ENCODE data around the gene ZBTB37.
"Not testable (repeated sequence)": the region's sequence is repeated elsewhere in the genome, so short reads cannot be mapped to it uniquely, and the experiment has no call there.

Gene ZBTB37

DNA sequence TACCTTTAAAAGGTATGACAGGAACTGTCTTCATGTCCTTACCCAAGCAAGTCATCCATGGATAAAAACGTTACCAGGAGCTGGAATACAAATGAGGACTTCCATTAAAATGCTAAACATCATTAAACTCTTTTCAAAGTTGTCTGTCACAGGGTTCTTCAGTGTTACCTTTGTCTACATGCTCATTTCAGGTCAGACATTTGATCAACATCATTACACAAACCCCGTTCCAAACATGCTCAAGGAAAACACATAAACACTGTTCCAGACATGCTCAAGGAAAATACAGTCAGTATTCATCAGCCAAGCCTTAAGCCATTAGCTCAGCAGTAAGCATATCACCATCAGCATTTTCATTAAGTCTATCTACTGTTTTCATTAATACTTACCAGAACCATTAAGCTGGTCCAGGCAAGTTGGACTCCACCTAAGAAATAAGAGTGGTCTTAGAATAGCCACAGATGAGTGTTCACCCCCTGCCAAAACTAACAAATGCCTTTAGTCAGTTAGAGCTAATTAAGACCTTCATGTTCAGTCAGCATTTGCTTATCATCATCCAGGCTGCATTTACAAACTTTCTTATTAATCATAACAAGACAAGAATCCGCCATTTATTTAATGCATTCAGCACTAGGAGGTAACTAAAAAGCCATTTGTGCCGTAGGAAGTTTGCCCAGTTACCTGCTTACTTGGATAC lies 2.6 kb upstream of the ZBTB37 start:
- no peak for DNase-seq

DNA sequence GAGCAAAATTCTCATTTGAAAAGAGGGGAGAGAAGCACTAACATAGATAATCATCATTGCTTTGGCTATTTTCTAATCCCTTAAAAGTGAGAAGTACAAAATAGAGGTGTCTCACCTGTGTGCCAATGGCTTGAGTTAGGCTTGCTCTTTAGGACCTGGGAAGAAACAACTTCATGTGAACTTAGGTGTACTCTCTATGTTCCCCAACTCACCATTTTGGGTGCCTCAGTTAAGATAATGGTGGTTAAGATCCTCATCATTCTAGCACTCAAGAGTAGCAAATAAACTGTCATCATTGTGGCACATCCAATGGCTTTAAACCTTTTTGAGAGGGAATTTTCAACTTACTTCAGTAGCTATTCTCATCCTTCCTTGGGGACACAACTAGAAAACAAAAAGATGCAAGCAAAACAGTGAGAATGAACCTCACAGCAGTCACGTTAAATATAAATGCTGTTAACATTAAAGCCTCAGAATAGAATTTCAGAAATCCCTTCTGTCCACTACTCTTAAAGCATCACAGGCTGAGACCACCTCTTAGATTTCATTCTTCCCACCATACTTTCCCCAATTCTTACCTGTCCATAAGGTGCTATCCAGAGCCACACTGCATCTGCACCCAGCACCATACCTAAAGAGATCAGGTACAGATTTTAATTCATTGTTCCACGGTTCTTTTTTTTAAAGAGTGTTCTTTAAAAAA lies 1.6 kb upstream of the ZBTB37 start:
- no peak for DNase-seq

DNA sequence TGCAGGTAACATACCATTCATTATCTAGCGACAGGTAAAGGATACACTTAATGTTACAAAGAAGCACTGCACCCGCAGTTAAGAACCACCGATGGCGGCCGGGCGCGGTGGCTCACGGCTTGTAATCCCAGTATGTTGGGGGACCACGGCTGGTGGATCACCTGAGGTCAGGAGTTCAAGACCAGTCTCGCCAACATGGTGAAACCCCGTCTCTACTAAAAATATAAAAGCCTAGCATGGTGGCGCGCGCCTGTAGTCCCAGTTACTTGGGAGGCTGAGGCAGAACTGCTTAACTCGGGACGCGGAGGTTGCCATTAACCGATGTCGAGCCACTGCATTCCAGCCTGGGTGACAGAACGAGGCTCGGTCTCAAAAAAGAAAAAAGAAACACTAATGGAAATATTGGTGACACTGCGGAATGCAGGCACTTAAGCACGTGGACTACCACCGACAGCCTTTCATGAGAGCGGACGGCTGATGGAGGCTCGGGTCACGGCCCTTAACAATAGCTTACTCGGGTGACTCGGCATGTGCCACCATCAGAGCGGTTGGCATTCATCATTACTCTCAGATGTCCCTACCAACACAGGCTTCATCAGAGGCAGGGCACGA lies 933 bp upstream of the ZBTB37 start:
- DNase-seq, result no peak

DNA sequence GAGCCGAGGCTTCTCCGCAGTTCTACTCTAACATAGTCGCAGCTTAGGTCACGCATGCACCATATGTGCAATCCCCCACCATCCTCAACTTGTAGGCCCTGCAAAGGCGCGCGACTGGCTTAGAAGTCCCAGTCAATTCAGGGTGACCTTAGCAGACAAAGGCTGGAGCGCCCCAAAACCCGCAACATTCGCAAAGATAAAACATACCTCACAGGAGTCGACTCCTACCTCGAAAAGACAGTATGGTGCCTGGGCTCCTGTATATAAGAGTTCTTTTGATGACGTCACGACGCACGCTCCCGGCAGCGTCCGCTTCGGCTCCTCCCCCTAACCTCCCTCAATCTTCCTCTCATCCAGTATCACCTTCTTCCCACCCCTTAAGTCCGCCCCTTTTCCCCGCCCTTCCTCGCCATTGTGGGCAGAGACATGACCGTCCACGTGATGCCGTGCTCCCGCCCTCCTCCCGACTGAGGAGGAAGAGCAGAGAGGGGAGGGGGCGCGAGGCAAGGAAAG lies 371 bp upstream of the ZBTB37 start, which contains the start of gene GAS5:
TSS of gene GAS5 (minus strand) at position 237 of the 513 bp plus-strand sequence.
- DNase-seq, result peak; percentile 92

DNA sequence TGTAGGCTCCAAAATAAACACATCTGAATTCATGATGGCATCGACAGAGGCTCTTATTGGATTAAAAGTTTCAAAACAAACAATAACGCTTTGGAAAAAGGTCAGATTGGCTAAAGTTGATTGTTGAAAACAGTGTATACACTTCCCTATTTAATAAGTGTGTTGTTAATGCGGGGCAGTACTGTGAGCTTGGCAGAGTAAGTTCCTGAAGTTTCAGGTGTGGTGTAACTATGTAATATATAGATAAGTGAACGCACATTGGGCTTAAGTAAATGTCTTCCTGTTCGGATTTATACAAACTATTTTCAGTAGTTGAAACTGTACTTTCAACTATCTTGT lies 810 bp downstream of the ZBTB37 start:
- no peak for DNase-seq

DNA sequence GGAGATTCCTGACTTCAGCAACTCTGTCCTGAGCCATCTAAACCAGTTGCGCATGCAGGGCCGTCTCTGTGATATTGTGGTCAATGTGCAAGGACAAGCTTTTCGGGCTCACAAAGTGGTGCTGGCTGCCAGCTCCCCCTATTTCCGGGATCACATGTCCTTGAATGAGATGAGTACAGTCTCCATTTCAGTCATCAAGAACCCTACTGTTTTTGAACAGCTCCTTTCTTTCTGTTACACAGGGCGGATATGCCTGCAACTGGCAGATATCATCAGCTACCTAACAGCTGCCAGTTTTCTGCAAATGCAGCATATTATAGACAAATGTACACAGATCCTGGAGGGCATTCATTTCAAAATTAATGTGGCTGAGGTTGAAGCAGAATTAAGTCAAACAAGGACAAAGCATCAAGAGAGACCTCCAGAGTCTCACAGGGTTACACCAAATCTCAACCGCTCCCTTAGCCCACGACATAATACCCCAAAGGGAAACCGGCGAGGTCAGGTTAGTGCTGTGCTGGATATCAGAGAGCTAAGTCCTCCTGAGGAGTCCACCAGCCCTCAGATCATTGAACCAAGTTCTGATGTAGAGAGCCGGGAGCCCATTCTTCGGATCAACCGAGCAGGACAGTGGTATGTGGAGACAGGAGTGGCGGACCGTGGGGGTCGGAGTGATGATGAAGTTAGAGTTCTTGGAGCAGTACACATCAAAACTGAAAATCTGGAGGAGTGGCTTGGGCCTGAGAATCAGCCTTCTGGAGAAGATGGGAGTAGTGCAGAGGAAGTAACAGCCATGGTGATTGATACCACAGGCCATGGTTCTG lies 2.3 kb downstream of the ZBTB37 start:
- peak; percentile 0 for DNase-seq

DNA sequence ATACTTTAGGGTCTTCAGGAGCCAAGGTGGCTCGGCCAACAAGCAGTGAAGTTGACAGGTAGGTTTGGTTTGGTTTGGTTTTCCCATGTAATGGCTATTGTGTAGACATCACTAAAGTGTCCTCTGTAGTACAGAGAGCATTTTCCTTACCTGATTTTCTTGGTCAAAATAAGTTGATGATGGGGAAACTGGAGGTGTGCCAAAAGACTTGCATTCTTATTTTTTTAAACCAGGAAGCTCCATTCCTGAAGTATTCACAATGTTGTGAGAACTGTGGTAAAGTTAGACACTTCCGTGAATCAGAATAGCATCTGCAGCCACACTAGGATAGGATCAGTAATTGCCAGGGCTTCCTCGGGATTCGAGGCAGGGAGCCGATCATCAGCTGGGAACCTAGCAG lies 2.9 kb downstream of the ZBTB37 start:
- DNase-seq, result no peak

DNA sequence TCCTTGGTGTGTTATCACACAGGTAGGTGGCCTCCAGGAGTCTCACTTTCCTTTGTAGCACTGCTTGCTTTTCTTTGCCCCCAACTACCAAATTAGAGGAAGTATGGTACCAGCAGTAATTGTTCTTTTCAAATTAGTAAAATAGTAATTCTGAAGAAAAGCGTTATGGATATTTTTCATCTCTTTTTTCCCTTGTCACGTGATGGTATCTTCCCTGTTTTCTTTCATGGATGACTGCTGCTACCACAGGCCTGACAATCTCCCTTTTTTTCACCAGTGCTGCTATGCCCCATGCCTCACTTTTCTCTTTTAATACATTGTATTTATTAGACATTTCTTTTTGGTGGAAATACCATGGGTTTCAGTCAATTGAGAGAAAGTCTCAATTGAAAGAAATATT lies 3.3 kb downstream of the ZBTB37 start:
- DNase-seq, result no peak

DNA sequence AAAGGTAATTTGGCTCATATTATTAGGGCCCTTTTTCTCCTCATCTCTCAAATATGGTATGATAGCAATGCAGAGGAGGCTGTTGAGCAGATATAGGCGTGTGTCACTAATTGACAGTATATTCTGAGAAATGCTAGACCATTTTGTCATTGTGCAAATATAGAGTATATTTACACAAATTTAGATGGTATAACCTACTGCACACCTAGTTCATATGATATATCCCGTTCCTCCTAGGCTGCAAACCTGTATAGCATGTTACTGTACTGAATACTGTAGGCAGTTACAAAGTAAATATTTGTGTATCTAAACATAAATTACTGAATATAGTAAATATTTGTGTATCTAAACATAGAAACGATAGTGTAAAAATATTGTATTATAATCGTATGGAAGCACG lies 8.6 kb downstream of the ZBTB37 start:
- DNase-seq, result no peak

DNA sequence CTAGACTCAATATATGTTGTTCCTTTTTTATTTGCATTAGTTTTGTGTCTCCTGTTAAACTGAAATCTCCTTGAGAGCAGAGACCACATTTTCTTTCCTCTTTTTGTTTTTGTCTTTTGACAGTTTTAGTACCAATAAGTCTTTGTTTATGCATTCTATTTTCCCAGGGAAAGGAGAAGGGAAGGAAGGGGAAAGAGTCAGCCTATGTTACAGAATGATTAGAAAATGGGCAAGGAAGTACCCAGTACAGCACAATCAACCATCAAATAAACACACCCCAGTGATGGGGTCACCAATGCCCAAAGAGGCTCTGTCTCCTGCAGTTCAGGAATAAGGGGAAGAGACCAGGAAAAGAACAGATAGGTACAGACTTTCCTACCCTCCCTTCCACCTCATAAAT lies 10.1 kb downstream of the ZBTB37 start:
- no peak for DNase-seq

DNA sequence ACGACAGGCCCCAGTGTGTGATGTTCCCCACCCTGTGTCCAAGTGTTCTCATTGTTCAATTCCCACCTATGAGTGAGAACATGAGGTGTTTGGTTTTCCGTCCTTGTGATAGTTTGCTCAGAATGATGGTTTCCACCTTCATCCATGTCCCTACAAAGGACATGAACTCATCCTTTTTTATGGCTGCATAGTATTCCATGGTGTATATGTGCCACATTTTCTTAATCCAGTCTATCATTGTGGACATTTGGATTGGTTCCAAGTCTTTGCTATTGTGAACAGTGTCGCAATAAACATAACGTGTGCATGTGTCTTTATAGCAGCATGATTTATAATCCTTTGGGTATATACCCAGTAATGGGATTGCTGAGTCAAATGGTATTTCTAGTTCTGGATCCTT lies 12.9 kb downstream of the ZBTB37 start:
- not testable (repeated sequence) for DNase-seq

DNA sequence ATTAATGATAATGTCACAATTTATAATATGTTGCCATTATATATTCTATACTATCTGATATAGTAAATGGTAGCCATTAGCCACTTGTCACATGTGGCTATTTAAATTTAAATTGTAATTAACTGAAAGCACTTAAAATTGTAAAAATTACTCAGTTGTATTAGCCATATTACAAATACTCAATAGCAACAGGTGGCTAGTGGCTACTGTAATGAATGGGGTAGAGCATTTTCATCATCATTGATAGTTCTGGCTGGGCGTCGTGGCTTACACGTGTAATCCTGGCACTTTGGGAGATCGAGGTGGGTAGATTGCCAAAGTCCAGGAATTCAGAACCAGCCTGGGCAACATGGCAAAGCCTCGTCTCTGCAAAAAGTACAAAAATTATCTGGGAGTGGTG lies 16.5 kb downstream of the ZBTB37 start:
- DNase-seq, result no peak

DNA sequence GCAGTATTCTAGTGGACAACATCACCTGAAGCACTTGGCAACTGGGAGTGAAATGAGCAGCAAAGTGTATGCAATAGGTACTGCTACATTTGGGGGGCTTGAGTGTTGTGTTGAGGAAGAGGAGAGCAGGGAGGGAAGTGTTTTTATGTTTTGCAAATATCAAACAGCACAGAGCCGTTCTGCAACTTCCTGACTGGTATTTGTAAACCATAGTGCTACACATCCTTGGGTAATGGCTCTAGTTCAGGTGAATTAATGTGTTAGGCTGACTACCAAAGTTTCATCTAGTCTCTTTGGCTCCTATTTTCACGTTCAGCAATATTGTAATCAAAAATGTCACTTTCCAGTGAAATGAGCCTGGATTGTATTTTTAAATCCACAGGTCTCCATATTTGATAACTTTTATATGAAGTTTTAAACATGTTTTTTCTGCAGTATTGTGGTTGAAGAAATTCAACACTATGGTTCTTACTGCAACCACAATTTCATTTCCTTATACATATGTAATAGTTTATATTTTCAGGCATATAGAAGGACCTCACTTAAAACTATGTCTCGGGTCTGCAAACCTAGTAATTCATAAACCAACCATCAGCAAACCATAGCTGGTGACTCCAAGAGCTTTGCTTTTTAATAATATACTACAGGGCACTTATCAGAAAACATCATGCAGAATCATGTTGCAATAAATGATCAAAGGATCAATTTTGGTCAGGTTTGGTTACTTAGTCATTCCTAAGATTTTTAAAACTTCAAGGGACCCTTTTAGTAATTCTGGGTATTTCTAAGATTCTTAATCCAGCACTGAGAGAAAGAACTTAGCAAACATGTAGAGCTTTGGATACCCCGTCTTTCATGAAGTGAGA lies 18.8 kb downstream of the ZBTB37 start:
- no peak for DNase-seq

DNA sequence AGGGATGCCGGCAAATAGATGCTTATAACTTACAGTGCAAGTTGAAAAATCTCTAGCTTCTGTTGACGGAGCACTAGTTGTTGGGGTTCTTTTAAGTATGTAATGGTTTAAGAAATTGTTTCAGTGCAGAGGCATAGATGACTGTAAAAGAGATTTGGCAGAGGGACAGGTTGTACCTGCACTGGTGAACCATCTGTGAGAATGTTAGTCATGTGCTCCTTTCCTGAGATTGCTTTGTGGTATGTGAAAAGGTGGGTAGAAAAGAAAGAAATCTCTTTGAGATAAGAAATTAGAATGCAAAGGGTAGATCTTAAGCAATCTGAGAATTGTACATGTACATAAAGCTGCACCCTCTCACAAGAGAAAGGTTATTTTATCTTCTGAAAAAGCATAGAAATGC lies 19.4 kb downstream of the ZBTB37 start:
- DNase-seq, result no peak

DNA sequence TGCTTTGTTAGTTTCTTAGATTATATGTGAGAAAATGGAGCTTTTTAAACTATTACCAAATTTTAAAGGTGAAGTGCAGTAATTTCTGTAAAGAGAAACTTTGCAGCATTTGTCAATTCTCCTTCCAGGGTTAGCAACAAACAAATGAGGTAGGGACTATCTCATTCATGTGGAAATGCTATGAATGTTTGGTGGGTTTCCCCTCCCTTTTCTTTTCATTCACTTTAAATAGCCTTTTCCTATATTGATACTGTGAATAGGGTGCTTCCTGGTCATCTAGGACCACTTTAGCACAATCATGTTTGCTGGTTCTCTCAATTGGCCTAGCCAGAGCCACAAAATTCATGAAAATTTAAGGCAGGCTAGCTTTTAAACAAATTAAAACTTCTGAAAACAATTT lies 20.6 kb downstream of the ZBTB37 start:
- DNase-seq, result no peak

DNA sequence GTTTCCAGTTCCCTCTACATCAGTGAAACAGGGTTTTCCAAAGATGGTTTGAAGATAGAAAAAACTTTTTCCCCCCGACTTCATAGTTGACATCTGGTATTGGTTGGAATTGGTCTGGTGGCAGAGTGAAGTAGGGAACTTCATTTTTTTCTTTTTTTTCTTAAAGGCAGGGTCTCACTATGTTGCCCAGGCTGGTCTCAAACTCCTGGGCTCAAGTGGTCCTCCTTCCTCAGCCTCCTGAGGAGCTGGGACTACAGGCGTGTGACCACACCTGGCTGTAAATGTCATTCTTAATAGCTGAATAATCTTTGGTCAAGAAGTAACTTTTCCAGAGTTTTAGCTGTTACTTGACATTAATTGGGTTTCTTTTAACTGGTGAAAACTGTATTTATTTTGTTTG lies 21.7 kb downstream of the ZBTB37 start:
- no peak for DNase-seq

DNA sequence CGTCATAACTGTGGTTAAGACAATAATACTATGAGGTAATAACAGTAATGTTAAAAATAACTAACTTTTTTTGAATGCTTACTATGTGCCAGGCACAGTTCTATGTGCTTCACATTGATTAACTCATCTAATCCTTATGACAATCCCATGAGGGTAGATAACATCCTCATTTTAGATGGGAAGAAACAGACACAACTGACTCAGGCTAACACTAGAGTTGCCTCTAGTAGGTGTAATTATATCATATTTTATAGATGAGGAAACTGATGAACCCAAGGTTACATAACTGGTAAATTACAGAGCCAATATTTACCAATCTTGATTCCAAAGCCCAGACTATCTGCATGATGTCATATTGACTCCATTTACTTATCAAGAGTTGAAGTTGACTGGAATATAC lies 25.4 kb downstream of the ZBTB37 start:
- no peak for DNase-seq

DNA sequence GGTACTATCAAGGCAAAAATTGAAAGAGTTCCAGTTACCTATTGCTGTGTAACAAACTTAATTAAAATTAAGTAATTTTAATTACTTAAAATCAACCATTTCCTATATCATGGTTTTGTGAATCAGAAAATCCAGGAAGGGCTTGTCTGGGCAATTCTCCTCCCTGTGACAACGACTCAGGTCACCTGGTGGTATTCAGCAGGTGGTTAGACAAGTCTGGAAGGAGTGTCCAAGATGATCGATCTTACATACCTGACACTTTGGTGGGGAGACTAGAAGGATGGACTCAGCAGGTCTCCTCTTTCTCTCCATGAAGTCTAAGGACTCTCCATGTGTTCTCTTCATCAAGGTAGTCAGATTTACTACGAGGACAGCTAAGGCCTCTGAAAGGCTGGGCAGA lies 26.0 kb downstream of the ZBTB37 start:
- DNase-seq, result no peak

DNA sequence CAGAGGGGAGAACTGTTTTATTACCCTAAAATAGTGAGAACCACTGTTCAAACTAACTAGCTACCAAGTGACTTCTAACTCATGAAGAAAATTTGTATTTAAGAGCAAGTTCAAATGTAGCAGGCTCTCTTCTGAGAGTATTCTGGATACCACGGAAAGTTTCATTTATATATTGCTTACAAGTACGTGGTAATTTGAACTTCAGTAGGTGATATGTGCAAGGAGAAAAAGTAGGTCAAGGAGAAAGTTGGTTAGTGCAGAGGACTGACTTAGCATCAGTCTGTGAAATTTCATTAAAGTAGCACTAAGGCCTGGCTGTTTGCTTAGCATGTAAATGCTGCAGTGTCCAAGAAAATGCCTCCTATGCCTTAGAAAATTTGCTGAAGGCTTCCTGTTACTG lies 32.2 kb downstream of the ZBTB37 start:
- DNase-seq, result no peak

DNA sequence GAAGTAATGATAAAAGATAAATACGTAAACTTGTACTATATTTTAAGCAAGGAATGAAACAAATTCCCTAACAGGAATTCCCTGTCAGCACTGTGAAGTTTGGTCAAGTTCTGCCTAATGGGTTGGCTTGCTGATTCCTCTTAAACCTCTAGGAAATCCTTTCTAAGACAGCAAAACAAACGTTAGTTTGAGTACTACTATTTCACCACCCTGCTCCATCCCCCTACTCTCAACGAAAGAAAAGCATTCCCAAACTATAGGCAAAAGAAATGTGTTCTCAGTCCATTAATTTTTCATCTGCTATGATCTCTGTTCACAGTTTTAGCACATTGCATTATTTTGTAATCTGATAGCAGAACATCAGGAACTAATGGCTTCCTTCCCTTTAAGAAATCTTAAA lies 32.8 kb downstream of the ZBTB37 start:
- DNase-seq, result no peak

DNA sequence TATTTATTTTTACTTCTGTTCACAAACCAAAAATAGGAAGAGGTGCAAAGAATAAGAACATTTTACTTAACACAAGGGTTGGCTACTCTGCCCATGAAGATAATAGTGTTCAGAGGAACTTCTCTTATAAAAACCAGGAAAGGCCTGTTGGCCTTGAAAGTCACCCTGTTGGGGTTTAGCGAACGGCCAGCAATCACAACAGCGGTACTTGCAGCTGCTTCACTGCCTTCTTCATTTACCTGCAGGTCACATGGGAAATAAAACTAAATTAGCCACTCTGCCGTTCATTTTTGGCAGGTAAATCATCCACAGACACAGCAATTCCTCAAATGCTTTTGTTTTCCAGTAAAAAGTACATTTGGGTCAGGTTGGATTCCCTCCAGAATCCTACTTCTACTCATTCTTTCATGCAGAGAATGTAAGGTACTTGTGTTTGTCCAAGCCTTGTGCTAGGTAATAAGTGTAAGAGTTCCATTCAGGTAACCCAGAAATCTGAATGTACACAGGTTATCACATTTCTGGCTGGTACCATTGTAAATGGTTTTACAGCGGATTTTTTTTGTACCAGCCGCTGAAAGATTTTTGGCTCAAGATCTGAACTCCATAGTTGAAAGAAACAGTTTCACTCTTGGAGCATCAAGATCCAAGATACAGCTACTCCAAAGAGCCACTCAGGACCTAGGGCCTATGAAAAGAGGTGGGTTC lies 35.8 kb downstream of the ZBTB37 start:
- no peak for DNase-seq

DNA sequence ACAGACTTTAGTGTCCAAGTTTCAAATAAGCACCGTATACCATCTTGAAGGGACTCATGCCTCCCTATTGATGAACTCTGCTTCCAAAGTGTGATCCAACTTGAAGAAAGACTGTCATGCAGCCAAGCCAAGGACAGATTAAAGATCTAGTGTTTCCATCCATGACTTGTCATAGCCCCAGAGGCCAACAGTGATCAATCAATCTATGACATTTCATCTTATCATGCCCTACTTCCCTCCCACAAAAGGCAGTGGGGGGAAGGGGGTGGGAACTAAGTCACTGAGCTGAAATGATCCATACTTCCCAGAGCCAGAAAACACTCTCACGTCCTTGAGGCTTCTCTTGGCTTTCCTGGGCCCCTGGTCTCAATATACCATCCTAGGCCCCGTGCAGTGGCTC lies 44.9 kb downstream of the ZBTB37 start:
- no peak for DNase-seq

Measured in NCI-H2029 treated with DMSO at 0.1 percent for 48 hours (cell line).